Bone marrow (tissue), 2 donors: ENCODE results near the gene TEP1.

ENCODE experiments used
- DNase-seq, 2 donors: peaks; one replicate each; lab custom pipeline; 2025; lab: John Stamatoyannopoulos, UW

TEP1 gene

DNA sequence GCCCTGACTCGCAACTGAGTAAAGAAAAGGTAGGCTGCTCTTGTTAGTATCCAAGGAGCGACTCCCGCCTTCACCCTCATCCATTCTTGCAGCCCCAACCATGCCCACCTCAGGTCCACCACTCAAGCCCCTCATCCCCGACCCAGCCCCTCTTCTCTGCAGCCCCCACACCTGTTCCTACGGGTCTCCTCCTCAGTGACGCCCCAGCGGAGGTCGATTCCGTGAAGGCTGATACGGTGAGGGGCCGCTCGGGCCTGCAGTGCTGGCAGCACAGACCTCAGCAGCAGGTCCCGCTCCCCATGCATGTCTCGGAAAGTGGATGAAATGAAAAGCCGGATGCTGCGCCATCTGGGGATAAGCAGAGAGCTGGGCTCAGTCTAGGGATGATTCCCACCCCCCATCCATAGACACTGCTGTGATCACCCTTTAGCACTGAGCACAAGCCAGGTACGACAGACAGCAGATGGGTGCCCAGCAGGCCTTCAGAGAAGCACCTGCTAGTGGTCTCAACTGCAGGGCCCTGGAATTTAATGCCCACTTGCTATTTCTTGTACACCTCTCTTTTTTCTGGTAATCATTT is 26.9 kb downstream of the TEP1 start:
- DNase-seq: no peak

- DNase-seq: no peak
Observed at GRCh38 chr14:20384886-20385285, 28.4 kb downstream of the TEP1 start.

DNA sequence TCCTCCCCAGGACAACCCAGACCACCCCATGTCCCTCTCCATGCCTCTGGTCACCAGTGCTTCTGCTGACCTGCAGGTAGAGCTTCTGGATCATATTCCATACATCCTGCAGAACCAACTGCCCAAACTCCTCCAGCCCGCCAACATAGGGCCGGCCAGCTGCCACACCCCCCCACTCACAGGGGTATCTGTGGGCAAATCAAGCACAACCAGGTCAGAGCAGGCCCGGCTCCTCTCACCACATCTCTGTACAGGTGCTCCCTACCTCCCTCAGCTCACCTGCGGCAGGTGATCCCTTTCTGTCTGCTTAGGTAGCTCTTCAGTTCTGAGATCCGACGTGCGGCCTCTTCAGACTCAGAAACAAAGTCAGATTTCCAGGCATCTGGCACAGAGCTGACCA is 29.0 kb downstream of the TEP1 start:
- DNase-seq: no peak

DNA sequence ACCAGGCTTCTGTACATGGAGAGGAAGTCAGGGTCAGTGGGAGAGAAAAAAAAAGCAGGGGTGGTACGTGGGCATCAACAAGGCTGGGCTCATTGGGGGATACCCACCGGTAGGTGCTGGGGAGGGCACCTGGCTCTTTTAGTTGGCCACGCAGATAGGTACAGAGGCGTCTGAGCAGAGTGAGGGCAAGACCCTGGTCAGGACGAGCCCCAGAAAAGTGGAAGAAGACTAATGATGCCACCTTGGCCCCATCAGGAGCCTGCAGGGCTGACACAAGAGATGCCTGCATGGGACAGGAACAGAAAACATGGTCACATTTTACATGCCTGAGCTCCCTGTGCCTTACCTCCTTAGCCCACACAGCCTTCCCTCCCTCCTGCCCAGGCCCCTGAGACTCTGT is 29.7 kb downstream of the TEP1 start:
- no peak for DNase-seq

DNA sequence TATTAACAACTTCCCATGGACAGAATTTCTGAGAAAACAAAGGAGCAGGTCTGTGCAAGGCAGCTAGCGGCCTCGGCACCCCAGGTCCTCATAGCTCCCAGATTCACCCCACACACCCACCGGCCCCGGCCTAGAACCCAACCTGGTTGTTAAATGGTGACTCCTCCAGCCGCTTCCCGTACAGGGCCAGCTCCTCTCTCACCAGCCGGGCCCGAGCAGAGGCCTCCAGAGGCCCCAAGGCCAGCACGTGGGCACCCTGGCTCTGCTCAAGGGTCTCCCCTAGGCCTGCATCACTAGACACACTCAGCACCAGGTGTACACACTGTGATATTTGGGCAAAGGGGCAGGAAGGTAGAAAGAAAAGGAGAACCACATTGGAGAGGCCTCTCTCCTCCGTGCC is 30.3 kb downstream of the TEP1 start:
- DNase-seq: no peak

GRCh38 chr14:20382526-20382925 is 30.8 kb downstream of the TEP1 start:
- no peak for DNase-seq

DNA sequence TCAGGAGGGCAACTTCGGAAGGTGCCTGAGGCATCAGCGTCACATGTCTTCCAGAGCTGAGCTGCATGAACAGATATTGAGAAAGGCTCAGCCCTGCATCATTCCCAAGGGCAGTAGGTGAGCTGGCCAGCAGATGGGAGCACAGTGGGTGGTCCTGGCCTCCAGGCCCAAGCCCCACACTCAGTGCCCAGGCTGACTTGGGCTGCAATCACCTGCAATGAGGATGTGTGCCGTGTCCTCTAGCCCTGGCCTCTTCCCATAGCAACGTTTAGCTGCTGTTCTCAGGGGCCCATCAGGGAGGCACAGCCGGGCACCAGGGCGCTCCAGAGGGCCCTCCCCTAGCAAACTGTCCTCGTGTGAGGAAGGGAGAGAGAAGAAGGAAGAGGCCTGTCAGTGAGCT is 32.0 kb downstream of the TEP1 start:
- DNase-seq: no peak

DNA sequence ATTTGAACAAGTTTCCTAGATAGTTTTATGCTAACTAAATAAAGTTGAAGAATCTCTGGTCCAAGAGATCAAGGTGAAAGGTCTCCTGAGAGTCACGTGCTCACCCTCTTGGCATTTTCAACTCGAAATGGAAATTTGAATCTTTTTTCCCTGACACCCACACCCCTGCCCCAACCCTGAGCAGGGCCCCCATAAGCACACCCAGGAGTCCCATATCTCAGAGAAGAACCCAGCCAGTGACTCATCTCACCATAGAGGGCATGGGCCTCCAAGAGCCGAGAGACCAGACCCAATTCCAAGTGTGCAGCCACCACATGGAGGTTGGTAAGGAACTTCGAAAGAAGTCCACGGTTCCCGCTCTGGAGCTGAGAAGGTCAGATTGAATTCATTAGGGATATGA is 32.6 kb downstream of the TEP1 start:
- DNase-seq: no peak

DNA sequence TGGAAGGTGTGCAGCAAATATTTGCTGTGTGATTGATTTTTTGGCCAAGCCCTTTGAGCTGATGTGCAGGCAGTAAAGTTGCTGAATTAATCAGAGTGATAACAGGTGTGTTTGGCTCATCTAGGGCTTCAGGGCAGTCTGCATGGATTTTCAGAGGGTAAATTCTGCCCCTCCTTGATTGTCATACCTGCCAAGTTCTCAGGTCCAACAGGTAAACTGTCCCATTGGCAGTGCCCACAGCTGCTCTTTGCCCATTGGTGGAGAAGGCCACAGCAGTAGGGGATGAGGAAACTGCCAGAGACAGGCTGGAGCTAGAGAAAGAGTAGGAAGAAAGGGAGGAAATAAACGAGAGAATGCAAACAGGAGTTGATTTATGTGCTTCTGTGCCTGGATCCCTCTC is 33.6 kb downstream of the TEP1 start:
- no peak for DNase-seq

- DNase-seq: no peak
Observed at GRCh38 chr14:20377171-20377570, 36.1 kb downstream of the TEP1 start.

DNA sequence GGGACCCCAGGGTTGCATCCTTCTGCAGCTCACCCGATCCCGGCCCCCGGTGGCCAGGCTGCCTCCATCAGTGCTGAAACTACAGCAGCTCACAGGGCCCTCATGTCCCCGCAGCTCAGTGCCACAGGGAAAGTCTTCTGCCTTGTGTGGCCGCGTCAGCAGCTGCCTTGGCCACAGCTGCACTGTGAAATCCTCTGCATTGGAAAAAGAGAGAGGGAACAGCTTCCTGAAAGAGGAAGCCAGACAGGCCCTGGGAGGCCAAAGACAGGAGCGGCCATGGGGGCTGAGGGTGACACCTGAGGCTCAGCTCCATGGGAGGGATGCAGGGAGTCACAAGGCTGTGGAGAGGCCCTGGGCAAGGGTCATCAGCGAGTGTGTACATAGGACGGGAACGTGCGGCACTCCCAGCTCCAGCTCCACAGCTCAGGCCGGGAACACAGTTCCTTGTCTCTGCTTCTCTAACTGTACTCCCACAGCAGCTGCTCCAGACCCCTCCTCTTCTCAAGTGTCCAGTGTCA is 37.2 kb downstream of the TEP1 start:
- DNase-seq: no peak

DNA sequence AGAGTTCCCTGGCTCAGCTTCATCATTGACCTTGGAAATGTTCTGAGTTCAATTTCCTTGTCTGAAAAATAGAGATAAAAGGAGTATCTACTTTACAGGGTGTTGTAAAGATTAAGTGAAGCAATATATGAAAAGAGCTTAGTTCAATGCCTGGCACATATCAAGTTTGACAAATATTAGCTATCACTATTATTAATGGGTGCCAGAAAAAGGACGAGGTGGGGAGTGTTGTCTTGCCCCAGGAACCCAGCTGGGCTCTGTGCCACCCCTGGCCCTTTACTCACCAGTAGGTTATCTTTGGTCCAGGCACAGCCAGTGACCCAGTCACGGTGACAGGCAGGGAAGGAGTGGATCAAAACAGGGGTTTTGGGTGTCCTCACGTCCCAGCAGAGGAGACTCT is 37.8 kb downstream of the TEP1 start:
- DNase-seq: no peak

GRCh38 chr14:20372796-20373195 is 40.5 kb downstream of the TEP1 start:
- no peak for DNase-seq

- DNase-seq: no peak
Observed at GRCh38 chr14:20365928-20366327, 47.4 kb downstream of the TEP1 start.

GRCh38 chr14:20358474-20358873 is 54.8 kb downstream of the TEP1 start:
- peak in 1 of 2 donors; percentile 61 for DNase-seq

DNA sequence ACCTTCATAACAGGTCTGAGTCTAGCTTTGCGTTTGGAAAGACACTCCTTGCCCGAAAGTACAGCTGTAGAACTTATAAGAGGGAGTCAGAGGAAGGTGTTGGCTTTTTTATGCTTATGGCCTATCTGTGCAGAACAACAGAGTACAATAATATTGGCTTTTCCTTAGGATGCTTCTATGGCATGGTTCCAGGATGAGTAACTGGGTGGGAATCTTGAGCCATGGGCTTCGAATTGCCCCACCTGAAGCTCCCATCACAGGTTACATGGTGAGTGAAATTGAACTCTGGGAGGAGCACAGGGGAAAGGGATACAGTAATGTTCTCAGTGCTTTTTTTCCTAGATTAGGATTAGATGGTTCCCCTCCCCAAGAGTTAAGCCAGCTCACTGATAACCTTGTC is 56.9 kb downstream of the TEP1 start:
- no peak for DNase-seq

GRCh38 chr14:20350860-20351259 is 62.4 kb downstream of the TEP1 start:
- DNase-seq: no peak

DNA sequence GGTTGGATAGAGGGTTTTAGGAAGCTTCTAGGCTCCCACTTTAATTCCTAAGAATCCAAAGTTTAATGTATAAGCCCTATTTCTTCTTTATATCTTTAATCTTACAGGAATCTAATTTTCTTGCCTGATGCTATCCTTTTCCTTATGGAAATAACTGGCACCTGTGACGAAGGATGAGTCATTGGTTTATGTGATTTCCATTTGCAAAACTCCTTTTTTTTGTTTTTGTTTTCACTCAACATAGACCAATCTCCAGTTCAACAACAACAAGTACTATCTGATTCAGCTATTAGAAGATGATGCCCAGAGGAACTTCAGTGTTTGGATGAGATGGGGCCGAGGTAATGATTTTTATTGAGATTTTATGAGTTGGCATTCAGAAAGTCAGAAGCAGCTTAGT is 63.0 kb downstream of the TEP1 start:
- DNase-seq: no peak

DNA sequence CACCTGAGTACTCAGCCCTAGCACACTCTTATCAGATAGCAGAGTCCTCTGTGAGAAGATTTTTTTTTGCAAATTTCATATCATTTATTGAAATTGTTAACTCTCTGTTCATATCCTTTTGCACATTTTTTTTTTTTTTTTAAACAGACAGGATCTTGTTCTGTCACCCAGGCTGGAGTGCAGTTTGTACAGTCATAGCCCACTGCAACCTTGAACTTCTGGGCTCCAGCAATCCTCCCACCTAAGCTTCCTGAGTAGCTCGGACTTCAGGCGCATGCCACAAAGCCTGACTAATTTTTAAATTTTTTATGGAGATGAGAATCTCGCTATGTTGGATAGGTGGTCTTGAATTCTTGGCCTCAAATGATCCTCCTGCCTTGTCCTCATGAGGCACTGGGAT is 65.6 kb downstream of the TEP1 start:
- DNase-seq: no peak

DNA sequence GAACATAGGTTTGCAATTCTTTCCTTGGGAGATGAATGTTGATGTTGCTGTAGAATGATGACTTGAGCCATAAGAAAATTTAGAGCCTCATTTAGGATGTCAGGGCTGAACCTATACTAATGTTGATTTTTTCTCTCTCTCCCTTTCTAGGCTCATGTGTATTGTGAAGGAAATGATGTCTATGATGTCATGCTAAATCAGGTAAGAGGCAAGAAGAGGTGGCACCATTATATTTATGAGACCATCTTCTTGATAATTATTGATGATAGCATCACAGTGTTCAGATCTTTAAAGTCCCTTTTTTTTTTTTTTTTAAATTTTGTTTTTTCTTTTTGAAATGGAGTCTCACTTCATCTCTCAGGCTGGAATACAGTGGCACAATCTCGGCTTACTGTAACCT is 66.6 kb downstream of the TEP1 start:
- no peak for DNase-seq

GRCh38 chr14:20345366-20345765 is 67.9 kb downstream of the TEP1 start:
- DNase-seq: no peak

DNA sequence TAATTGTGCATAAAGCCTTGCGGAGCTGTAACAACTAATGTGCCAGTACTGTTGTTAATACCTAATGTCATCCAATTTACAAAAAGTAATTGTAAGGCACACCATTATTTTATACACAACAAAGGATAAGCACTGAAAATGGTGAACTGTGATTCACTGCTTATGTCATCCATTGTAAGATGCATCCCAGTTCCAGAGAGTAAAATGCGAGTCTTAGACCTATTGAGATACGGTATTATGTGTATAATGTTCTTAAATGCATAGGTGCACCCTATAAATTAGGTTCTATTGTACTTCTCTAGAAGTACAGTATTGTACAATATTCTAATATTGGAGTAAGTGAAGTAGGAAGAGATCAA is 69.5 kb downstream of the TEP1 start:
- DNase-seq: no peak

DNA sequence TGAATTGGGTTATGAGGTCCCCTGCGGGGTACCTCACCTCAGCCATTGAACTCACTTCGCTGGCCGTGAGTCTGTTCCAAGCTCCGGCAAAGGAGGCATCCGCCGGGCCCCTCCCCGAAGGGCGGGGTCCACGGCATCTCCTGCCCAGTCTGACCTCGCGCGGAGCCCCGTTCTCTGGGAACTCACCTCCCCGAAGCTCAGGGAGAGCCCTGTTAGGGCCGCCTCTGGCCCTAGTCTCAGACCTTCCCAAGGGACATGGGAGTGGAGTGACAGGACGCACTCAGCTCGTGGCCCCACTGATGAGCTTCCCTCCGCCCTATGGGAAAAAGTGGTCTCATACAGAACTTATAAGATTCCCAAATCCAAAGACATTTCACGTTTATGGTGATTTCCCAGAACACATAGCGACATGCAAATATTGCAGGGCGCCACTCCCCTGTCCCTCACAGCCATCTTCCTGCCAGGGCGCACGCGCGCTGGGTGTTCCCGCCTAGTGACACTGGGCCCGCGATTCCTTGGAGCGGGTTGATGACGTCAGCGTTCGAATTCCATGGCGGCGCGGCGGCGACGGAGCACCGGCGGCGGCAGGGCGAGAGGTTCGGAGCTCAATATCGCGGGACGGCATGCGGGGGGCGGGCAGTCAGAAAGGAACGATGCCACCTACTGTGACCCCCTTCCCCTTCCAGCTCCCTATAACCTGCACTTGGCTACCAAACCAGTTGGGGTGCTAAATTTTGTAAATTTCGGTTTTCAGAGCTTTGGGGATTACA is 70.0 kb downstream of the TEP1 start, which contains the start of gene PARP2:
TSS of gene PARP2 (plus strand) at position 544 of the 770 bp plus-strand sequence. CDS start at position 551, 7 bp downstream.
- peak; percentile 95 to 96 for DNase-seq

DNA sequence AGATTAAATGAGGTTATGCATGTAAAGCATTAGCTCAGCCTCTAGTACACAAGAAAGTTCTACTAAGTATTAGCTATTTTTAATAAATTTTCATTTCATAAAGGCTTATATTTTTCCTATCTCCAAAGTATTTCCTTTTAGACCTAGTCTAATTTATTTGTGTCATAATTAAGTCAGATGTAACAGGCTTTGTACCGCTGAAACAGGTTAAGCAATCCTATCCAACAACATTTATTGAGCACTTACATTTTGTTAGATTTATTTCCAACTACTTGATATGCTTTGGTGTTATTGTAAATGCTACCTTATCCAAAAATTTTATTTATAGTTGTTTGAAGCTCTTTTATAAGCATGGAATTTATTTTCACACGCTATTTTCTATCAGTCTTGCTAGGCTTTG is 71.7 kb downstream of the TEP1 start:
- DNase-seq: no peak
